NCI-H187 treated with DMSO at 0.1 percent for 48 hours (cell line): Measurements from ENCODE around the gene SLC7A4.

Experiments
- DNase-seq: peaks from one replicate; lab custom pipeline; 2025; lab: John Stamatoyannopoulos, UW

Gene SLC7A4

GRCh38 chr22:20998411-20999336 is 33.7 kb downstream of the SLC7A4 start:
- no peak for DNase-seq

DNA sequence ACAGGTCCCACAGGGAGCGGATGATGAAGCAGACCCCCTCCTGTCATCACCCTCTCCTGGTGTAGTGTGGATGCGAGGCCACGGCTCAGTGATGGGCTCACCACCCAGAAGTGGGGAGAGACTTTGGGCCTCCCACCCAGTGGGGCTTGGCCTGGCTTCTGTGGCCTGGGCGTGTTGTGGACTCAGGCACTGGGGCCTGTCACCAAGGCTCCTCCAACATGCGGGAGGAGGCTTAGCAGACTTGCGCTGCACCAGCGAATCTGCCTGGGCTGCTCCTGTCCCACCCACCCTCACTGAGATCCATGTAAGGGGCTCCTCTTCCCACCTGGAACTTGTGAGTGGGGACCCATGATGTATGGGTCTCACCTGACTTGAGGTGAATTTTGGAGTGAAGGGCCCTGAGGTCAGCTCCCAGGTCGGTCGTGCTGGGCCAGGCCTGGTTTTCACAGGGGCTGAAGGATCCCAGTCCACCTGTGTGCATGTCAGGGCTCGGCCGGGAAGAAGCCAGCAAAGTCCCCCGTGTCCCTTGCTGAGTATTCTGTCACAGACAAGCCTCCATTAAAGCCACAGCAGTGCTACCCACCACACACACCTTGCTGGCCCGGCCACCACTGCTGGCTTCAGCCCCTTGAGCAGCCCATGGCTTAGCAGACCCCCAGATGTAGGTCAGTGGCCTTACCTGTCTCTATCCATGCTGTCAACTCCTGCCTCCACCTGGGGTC is 34.7 kb downstream of the SLC7A4 start:
- DNase-seq = no peak

GRCh38 chr22:20996598-20997535 is 35.5 kb downstream of the SLC7A4 start:
- DNase-seq = no peak

GRCh38 chr22:20996031-20996410 is 36.3 kb downstream of the SLC7A4 start:
- no peak for DNase-seq

- DNase-seq = no peak
Observed at GRCh38 chr22:20995329-20996030, 36.9 kb downstream of the SLC7A4 start.

- DNase-seq = no peak
Observed at GRCh38 chr22:20994902-20995241, 37.5 kb downstream of the SLC7A4 start.

DNA sequence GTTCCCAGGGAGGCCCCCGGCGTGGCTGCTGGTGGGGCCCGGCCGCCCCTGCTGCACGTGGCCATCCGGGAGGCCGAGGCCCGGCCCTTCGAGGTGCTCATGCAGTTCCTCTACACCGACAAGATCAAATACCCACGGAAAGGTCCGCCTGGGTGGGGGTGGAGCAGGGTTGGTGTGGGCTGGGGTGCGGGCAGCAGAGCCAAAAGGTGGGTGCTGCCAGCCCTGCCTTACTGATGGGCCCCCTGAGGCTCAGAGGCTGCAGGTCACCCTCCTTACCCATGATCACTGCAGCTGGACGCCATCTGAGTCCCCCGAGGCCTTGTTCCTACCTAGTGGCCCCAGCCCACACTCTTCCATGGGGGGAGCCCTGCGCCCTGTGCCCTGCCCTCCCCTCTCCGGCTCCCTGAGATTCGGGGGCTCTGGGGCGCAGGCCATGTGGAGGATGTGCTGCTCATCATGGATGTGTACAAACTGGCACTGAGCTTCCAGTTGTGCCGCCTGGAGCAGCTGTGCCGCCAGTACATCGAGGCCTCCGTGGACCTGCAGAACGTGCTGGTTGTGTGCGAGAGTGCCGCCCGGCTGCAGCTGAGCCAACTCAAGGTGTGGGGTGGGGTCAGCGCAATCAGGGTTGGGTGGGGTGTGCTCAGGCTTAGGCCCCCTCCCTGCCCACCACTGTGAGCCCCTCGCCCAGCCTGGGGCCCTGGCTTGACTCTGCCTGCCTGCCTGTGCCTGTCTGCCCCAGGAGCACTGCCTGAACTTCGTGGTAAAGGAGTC is 38.0 kb downstream of the SLC7A4 start:
- no peak for DNase-seq

- DNase-seq = no peak
Observed at GRCh38 chr22:20993304-20994127, 38.8 kb downstream of the SLC7A4 start.

DNA sequence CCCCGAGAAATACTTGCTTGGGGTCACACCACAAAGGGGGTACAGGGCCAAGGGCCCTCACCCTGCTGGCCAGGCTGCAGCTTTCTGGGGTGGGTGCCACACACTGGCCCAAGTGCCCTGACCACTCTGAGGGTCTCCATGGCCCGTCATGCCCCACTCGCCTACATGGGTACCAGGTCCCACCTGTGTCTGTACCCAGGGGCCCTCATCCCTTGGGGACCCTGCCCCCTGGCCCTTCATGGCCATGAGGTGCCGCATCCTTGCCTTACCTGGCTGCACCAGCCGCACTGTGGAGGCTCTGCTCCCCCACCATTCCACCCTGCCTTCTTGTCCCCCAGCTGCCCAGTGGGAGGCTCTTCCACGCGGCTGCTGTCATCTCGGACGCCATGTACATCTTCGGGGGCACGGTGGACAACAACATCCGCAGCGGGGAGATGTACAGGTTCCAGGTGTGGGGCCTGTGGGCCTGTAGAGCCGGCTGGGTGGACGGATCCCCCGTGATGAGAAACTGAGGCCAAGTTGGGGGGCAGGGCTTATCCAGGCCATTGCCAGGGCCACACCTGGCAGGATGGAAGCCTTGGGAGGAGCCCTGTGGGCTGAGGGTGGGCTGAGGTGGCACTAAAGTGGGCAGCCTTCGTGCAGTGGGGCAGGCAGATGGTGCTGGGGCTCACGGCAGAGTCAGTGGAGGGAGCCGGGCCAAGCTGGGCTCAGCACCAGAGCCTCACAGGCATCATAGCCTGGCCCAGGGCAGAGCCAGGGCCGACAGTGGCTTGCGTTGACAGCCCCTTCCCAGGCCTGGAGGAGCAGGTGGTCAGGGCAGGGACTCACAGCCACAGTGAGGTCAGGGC is 39.7 kb downstream of the SLC7A4 start:
- no peak for DNase-seq

DNA sequence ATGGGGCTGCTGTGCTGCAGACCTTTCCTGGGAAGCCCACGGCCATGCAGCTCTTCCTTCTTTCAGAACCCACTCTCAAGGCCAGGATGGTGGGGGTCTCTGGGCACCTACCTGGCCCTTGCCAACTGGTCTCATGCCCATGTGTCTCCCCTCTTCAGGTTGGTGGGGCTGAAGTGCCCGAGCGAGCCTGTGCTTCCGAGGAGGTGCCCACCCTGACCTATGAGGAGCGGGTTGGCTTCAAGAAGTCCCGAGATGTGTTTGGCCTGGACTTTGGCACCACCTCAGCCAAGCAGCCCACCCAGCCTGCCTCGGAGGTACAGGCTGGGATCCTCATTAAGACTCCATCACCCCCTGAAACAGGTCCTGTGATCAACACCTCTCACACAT is 40.3 kb downstream of the SLC7A4 start:
- DNase-seq = no peak

GRCh38 chr22:20991252-20992055 is 40.9 kb downstream of the SLC7A4 start:
- no peak for DNase-seq

GRCh38 chr22:20990184-20991180 is 41.9 kb downstream of the SLC7A4 start:
- DNase-seq = no peak

GRCh38 chr22:20989323-20990138 is 42.8 kb downstream of the SLC7A4 start:
- no peak for DNase-seq

DNA sequence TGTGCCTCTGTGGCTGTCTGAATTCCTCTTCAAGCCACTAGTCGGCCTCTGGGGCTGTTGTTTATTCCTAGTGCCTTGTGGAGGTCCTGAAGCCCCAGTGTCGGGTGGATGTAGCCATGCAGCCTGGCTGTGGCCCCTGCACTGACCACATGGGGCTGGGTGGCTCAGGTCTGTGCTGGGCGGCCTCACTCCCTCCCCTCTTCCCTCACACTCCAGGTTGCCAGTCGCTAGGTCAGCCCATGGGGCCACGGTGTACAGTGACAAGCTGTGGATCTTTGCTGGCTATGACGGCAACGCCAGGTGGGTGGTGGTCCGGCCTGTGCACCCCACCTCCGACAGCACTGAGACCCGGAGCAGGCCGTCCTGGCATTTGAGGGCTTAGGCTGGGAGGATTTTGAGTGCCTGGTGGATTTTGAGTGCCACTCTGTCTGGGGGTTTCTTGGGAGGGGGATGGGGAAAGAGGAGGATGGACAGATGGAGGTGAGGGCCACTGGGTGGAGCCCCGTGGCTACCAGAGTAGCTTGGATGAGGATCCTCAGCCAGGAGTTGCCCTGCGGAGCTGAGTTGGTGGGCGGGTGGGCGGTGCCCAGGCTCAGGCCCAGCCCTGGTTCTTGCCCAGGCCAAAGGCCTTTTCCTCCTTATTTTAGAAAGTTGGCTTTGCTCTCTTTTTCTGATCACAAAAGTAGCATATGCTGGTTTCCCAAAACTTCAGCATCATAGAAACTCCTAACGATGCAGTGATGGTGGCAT is 43.6 kb downstream of the SLC7A4 start:
- no peak for DNase-seq

DNA sequence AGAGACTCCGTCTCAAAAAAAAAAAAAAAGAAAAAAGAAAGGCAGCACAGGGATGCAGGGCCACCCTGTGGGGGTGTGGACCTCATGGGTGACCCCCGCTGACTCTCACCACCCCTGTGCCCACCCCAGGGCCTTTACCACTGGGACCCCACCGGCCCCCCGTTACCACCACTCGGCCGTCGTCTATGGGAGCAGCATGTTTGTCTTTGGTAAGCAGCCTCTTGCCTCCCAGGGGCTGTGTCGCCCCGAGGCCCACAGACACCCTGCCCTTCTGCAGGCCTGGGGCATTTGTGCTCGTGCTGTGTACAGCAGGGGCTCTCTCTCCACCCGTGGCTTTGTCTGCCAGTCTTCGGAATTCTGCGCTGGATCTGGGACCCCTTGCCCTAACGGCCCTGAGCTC is 45.0 kb downstream of the SLC7A4 start:
- DNase-seq = no peak
